H1 (cell line): ENCODE data around the gene L2HGDH. TPM values are rescaled to one million over a fixed set of nuclear protein-coding genes. Genes with fewer than 3 reads are reported as not detected.

Experiments used
- CTCF ChIA-PET: fragments of 300-600 bp; sonication (Branson Sonifier 250); formaldehyde crosslinking; loops from one replicate; lab custom pipeline; 2021; ENCODE audit not compliant: partially characterized antibody; lab: Charles Lee
- POLR2A ChIA-PET: fragments of 300-600 bp; sonication (Branson Sonifier 250); formaldehyde crosslinking; loops from one replicate; lab custom pipeline; 2021; ENCODE audit warnings: inconsistent platforms; ENCODE audit not compliant: partially characterized antibody; lab: Charles Lee
- DNase-seq, 2 experiments: peaks; one replicate each; pipeline versions ENCODE4 v3.0.0 to v3.0.0-alpha.2; 2010 to 2022; ENCODE audit warnings: low spot score in 2 of 2, low read depth in 1 of 2, mixed read lengths in 1 of 2
- FAIRE-seq: peaks from 2 replicates; lab custom pipeline; 2011; peaks lifted over from hg19 to GRCh38; lab: Jason Lieb, UNC
- H2AFZ ChIP-seq: 2 replicates; pipeline ENCODE4 v1.8.1; 2012; ENCODE audit warnings: low read length, inconsistent platforms
- H2AK5ac ChIP-seq: 2 replicates; pipeline ENCODE4 v1.6.1; 2013; ENCODE audit warnings: low read depth, low read length
- H2BK120ac ChIP-seq: replicated peaks from 2 replicates; pipeline ENCODE3; 2013; ENCODE audit warnings: low read depth, low read length, inconsistent platforms
- H2BK12ac ChIP-seq: 2 replicates; pipeline ENCODE4 v1.6.1; 2013; ENCODE audit warnings: low read depth, low read length
- H2BK15ac ChIP-seq: 2 replicates; pipeline ENCODE4 v1.6.1; 2013; ENCODE audit warnings: low read length
- H2BK20ac ChIP-seq: 2 replicates; pipeline ENCODE4 v1.6.1; 2013; ENCODE audit warnings: low read length
- H2BK5ac ChIP-seq: 2 replicates; pipeline ENCODE4 v1.6.1; 2013; ENCODE audit warnings: low read depth, low read length
- H3K14ac ChIP-seq: 2 replicates; pipeline ENCODE4 v1.6.1; 2013; ENCODE audit warnings: inconsistent platforms; ENCODE audit not compliant: insufficient read length
- H3K18ac ChIP-seq: 2 replicates; pipeline ENCODE4 v1.6.1; 2013; ENCODE audit warnings: low read length; ENCODE audit errors: extremely low read depth
- H3K23ac ChIP-seq: 2 replicates; pipeline ENCODE4 v1.6.1; 2013; ENCODE audit warnings: inconsistent platforms; ENCODE audit not compliant: insufficient read length
- H3K23me2 ChIP-seq: 2 replicates; pipeline ENCODE4 v1.6.1; 2013; ENCODE audit warnings: low read depth, low read length
- H3K27ac ChIP-seq: 2 replicates; pipeline ENCODE4 v1.6.1; 2011; ENCODE audit warnings: low read depth, low read length, inconsistent platforms
- H3K27me3 ChIP-seq, 4 experiments: replicated peaks in 1 of 4; 1 replicate in 1 of 4; 2 replicates in 3 of 4; pipeline versions ENCODE4 v1.6.1 to v1.8.1; 2011 to 2013; ENCODE audit warnings: low read length in 3 of 4, mild to moderate bottlenecking in 3 of 4, inconsistent platforms in 2 of 4, mixed read lengths in 2 of 4, moderate library complexity in 1 of 4; ENCODE audit not compliant: control insufficient read depth in 3 of 4, insufficient read depth in 3 of 4; ENCODE audit errors: extremely low read depth in 1 of 4
- H3K36me3 ChIP-seq, 4 experiments: 2 replicates each; pipeline versions ENCODE4 v1.6.1 to v1.8.1; 2011 to 2013; ENCODE audit warnings: mild to moderate bottlenecking in 4 of 4, low read length in 3 of 4, moderate library complexity in 2 of 4, control low read depth in 1 of 4, inconsistent platforms in 1 of 4; ENCODE audit not compliant: insufficient read depth in 4 of 4, control insufficient read depth in 2 of 4
- H3K4ac ChIP-seq: replicated peaks from 2 replicates; pipeline ENCODE3; 2013; ENCODE audit warnings: low read length, low read depth, mixed read lengths, inconsistent platforms; ENCODE audit not compliant: insufficient read length
- H3K4me1 ChIP-seq, 4 experiments: replicated peaks in 1 of 4; 1 replicate in 1 of 4; 2 replicates in 3 of 4; pipeline versions ENCODE4 v1.6.1 to v1.8.1; 2011 to 2013; ENCODE audit warnings: low read length in 3 of 4, inconsistent platforms in 2 of 4, mixed read lengths in 1 of 4; ENCODE audit not compliant: insufficient read depth in 4 of 4, control insufficient read depth in 3 of 4
- H3K4me2 ChIP-seq, 2 experiments: 2 replicates each; pipeline versions ENCODE4 v1.6.1 to v1.8.1; 2011 to 2013; ENCODE audit warnings: low read depth in 2 of 2, low read length in 2 of 2, control low read depth in 1 of 2, inconsistent platforms in 1 of 2, mild to moderate bottlenecking in 1 of 2; ENCODE audit not compliant: insufficient read depth in 1 of 2
- H3K4me3 ChIP-seq, 4 experiments: fragments of 200-600, 300-600 bp in 1 of 4; sonication (generic), shearing (Covaris generic), sonication (Bioruptor Twin) in 1 of 4; 2 replicates each; pipeline versions ENCODE4 v1.5.1 to v1.8.1; 2011 to 2016; ENCODE audit warnings: low read length in 4 of 4, low read depth in 3 of 4, control low read depth in 2 of 4, inconsistent platforms in 2 of 4, mild to moderate bottlenecking in 2 of 4, mixed read lengths in 1 of 4, moderate library complexity in 1 of 4; ENCODE audit not compliant: insufficient read depth in 2 of 4; ENCODE audit errors: extremely low read depth in 1 of 4
- H3K56ac ChIP-seq: replicated peaks from 2 replicates; pipeline ENCODE3; 2013; ENCODE audit warnings: low read depth, mild to moderate bottlenecking, mixed read lengths, low read length, inconsistent platforms; ENCODE audit not compliant: insufficient read length
- H3K79me1 ChIP-seq: 2 replicates; pipeline ENCODE4 v1.6.1; 2013; ENCODE audit warnings: low read depth, low read length, control low read depth
- H3K79me2 ChIP-seq, 2 experiments: 2 replicates each; pipeline versions ENCODE4 v1.6.1 to v1.8.1; 2012 to 2013; ENCODE audit warnings: low read length in 2 of 2, mild to moderate bottlenecking in 2 of 2, inconsistent platforms in 1 of 2; ENCODE audit not compliant: insufficient read depth in 2 of 2, control insufficient read depth in 1 of 2
- H3K9ac ChIP-seq, 4 experiments: replicated peaks in 1 of 4; 1 replicate in 1 of 4; 2 replicates in 3 of 4; pipeline versions ENCODE4 v1.6.1 to v1.8.1; 2011 to 2013; ENCODE audit warnings: low read depth in 3 of 4, low read length in 3 of 4, control low read depth in 2 of 4, mild to moderate bottlenecking in 2 of 4, moderate library complexity in 2 of 4, inconsistent platforms in 1 of 4; ENCODE audit errors: extremely low read depth in 1 of 4
- H3K9me3 ChIP-seq, 2 experiments: 2 replicates each; pipeline versions ENCODE4 v1.6.1 to v1.8.1; 2012 to 2013; ENCODE audit warnings: mild to moderate bottlenecking in 2 of 2, moderate library complexity in 2 of 2, control low read depth in 1 of 2, inconsistent platforms in 1 of 2, low read depth in 1 of 2, low read length in 1 of 2, mixed read lengths in 1 of 2; ENCODE audit not compliant: insufficient read depth in 2 of 2
- H4K20me1 ChIP-seq, 2 experiments: replicated peaks in 1 of 2; 2 replicates each; pipeline versions ENCODE3 to v1.8.1; 2011 to 2013; ENCODE audit warnings: inconsistent platforms in 2 of 2, low read length in 2 of 2, mild to moderate bottlenecking in 1 of 2; ENCODE audit not compliant: insufficient read depth in 2 of 2, control insufficient read depth in 1 of 2
- H4K5ac ChIP-seq: 2 replicates; pipeline ENCODE4 v1.6.1; 2013; ENCODE audit warnings: low read length, low read depth, mixed read lengths, inconsistent platforms; ENCODE audit not compliant: insufficient read length
- H4K8ac ChIP-seq: 2 replicates; pipeline ENCODE4 v1.8.0; 2013; ENCODE audit warnings: mild to moderate bottlenecking, moderate library complexity, low read length, inconsistent platforms; ENCODE audit not compliant: insufficient read depth; ENCODE audit errors: extremely low read depth
- H4K91ac ChIP-seq: replicated peaks from 2 replicates; pipeline ENCODE3; 2013; ENCODE audit warnings: low read length, mixed read lengths, inconsistent platforms; ENCODE audit not compliant: insufficient read length
- ASH2L ChIP-seq: fragments of 200-600, 300-600 bp; sonication (generic); IDR thresholded peaks from one replicate; pipeline ENCODE4 v1.7.1; 2017; ENCODE audit warnings: low read length
- CBX8 ChIP-seq: fragments of 300-800, 300-1000 bp; sonication (generic); IDR thresholded peaks from 2 replicates; pipeline ENCODE4 v1.7.1; 2016; ENCODE audit warnings: low read depth, low read length, borderline replicate concordance
- EGR1 ChIP-seq: IDR thresholded peaks from 2 replicates; pipeline ENCODE4 v1.6.1; 2011; ENCODE audit warnings: low read depth, low read length, borderline replicate concordance
- EP300 ChIP-seq, 2 experiments: IDR thresholded peaks; 1 replicate in 1 of 2; 2 replicates in 1 of 2; pipeline ENCODE4 v1.6.1; 2011 to 2012; ENCODE audit warnings: low read depth in 2 of 2, low read length in 2 of 2, mild to moderate bottlenecking in 2 of 2, borderline replicate concordance in 1 of 2, inconsistent platforms in 1 of 2, moderate library complexity in 1 of 2
- GTF2F1 ChIP-seq: IDR thresholded peaks from 2 replicates; pipeline ENCODE4 v1.6.1; 2012; ENCODE audit warnings: low read depth, low read length, improper control_type of control experiment, borderline replicate concordance
- MAFK ChIP-seq: IDR thresholded peaks from 2 replicates; pipeline ENCODE4 v1.6.1; 2012; ENCODE audit warnings: low read depth, mild to moderate bottlenecking, improper control_type of control experiment, low read length
- NANOG ChIP-seq: IDR thresholded peaks from 2 replicates; pipeline ENCODE4 v1.6.1; 2011; ENCODE audit warnings: low read length, low read depth, mild to moderate bottlenecking, inconsistent platforms; ENCODE audit not compliant: insufficient read depth, poor library complexity, severe bottlenecking
- POLR2AphosphoS5 ChIP-seq: IDR thresholded peaks from 2 replicates; pipeline ENCODE4 v1.6.1; 2011; ENCODE audit warnings: low read depth, low read length
- RAD21 ChIP-seq, 2 experiments: IDR thresholded peaks in 1 of 2; conservative IDR thresholded peaks in 1 of 2; 2 replicates each; pipeline ENCODE4 v1.6.1; 2011; ENCODE audit warnings: low read depth in 2 of 2, low read length in 2 of 2, improper control_type of control experiment in 1 of 2, inconsistent platforms in 1 of 2, mild to moderate bottlenecking in 1 of 2, moderate library complexity in 1 of 2
- SP4 ChIP-seq: IDR thresholded peaks from 2 replicates; pipeline ENCODE4 v1.6.1; 2012; ENCODE audit warnings: low read length, inconsistent platforms
- TEAD4 ChIP-seq: IDR thresholded peaks from 2 replicates; pipeline ENCODE4 v1.6.1; 2012; ENCODE audit warnings: low read depth, low read length, inconsistent platforms, mixed read lengths
- USF2 ChIP-seq: IDR thresholded peaks from 2 replicates; pipeline ENCODE4 v1.6.1; 2011; ENCODE audit warnings: low read length, improper control_type of control experiment
- WGBS, 2 experiments: shearing (Covaris generic) in 1 of 2; methylation state at CpG; one replicate each; pipeline versions ENCODE4 v1.1.6 to v1.1.7; 2013 to 2015; ENCODE audit warnings: low lambda C conversion rate in 2 of 2, mixed read lengths in 2 of 2, inconsistent platforms in 1 of 2, low coverage in 1 of 2, missing lambda C conversion rate in 1 of 2; ENCODE audit not compliant: insufficient replicate concordance in 2 of 2, insufficient coverage in 1 of 2, insufficient read length in 1 of 2; ENCODE audit errors: extremely low coverage in 1 of 2, missing lambda C conversion rate in 1 of 2; 5-methylcytosine and 5-hydroxymethylcytosine counted together
- polyA plus RNA-seq, 7 experiments: library from polyadenylated mRNA; depleted of rRNA in 3 of 7; stranded (reverse) in 5 of 7; unstranded in 2 of 7; fragments of >200 nt in 5 of 7; fragments of 200-250 nt in 2 of 7; gene quantifications; 1 replicate in 5 of 7; 2 replicates in 1 of 7; 4 replicates in 1 of 7; pipeline versions ENCODE4 v1.2.1 to v1.2.3, GENCODE V29; 2011 to 2013; ENCODE audit warnings: missing spikeins in 2 of 7, mixed read lengths in 2 of 7
- total RNA-seq: library from RNA; stranded (reverse); fragmentation: NEBNext Ultra II Directional; extraction: Animal tissue kit (Norgen Biotek cat#: 25700); gene quantifications from 2 replicates; pipeline ENCODE4 v1.2.1, GENCODE V29; 2021

L2HGDH gene
- total and polyA plus RNA-seq, 2 of the 8 experiments (the other 6 are each of a cell fraction or from before 2014, with no cell fraction given), result 12.2 to 28.6 TPM

GRCh38 chr14:50357753-50358395 lies 45.8 kb upstream of the L2HGDH start:
- peaks cover 0 to 10% (median 1%) of the 10 kb centered on the region in 4 experiments; a peak in 3 of 7 replicates for H3K4me1 ChIP-seq
- no peak overlapping the region for H2BK15ac ChIP-seq
- no peaks in the 10 kb centered on the region for H3K36me3 ChIP-seq
- H3K27ac ChIP-seq, result no peak overlapping the region
- no peak overlapping the region for H4K91ac ChIP-seq
- TF ChIP-seq EP300 (IDR thresholded peaks at IDR 0.05; ENCODE audit: borderline replicate concordance in 1 of 2, low read depth in 2 of 2, low read length in 2 of 2), result no peak
- TF ChIP-seq TEAD4, result no peak
- TF ChIP-seq RAD21 (IDR thresholded peaks at IDR 0.05 in 1 of 2, conservative IDR thresholded peaks at IDR 0.05 in 1 of 2; ENCODE audit: low read depth in 2 of 2, low read length in 2 of 2), result no peak
- TF ChIP-seq MAFK, result no peak
- no peak for TF ChIP-seq CBX8
- no peak for TF ChIP-seq NANOG
- TF ChIP-seq POLR2AphosphoS5, result no peak
- no peak for TF ChIP-seq SP4
- no peak for TF ChIP-seq ASH2L
- TF ChIP-seq EGR1, result no peak
- no peak for TF ChIP-seq GTF2F1
- TF ChIP-seq USF2, result no peak
- H3K23ac ChIP-seq, result no peak overlapping the region
- H3K79me2 ChIP-seq, result no peaks in the 10 kb centered on the region
- no peak overlapping the region for H4K8ac ChIP-seq
- H2BK5ac ChIP-seq, result no peak overlapping the region
- H3K4ac ChIP-seq, result no peak overlapping the region
- H3K23me2 ChIP-seq, result no peaks in the 10 kb centered on the region; the same call in 1 of the 2 replicates
- H3K18ac ChIP-seq, result no peak overlapping the region
- H2AK5ac ChIP-seq, result no peak overlapping the region
- no peak overlapping the region for H3K4me2 ChIP-seq
- H3K14ac ChIP-seq, result no peak overlapping the region
- H3K9ac ChIP-seq, result no peak overlapping the region
- H2AFZ ChIP-seq, result no peak overlapping the region
- ChIA-PET POLR2A (no interaction called here), CTCF (interaction anchor here (0.9 to 1.5 kb wide), 3 partner anchors 10 to 37 kb away, joined by 3 to 7 read pairs (median 4); no protein-coding TSS in a partner anchor)
- no peak overlapping the region for H2BK20ac ChIP-seq
- no peak overlapping the region for H3K56ac ChIP-seq
- no peak overlapping the region for H2BK12ac ChIP-seq
- no peaks in the 10 kb centered on the region for H3K79me1 ChIP-seq
- peak in 1 of 2 experiments; percentile 31 for DNase-seq
- H3K27me3 ChIP-seq, result no peaks in the 10 kb centered on the region
- no peak overlapping the region for H3K4me3 ChIP-seq
- H4K5ac ChIP-seq, result no peak overlapping the region
- WGBS, 2 experiments, result 88% methylated on average over 4 of the region's 4 CpGs; no CpG with 5 or more reads in 1 of the 2 experiments
- H3K9me3 ChIP-seq, result peaks cover 0 to 2% of the 10 kb centered on the region in 2 experiments; a peak in 1 of 4 replicates
- FAIRE-seq, result no peak
- no peaks in the 10 kb centered on the region for H4K20me1 ChIP-seq
- H2BK120ac ChIP-seq, result no peak overlapping the region
